ENCODE measurements around the gene SHISA7. TPM values are rescaled to one million over a fixed set of nuclear protein-coding genes. Genes with fewer than 3 reads are reported as not detected.
"Not testable (repeated sequence)": the region's sequence is repeated elsewhere in the genome, so short reads cannot be mapped to it uniquely, and the experiment has no call there.

Gene SHISA7
- total RNA-seq, 5 donors from 2014 or later (not counting 1 experiment from before 2014, with no cell fraction given): not detected

GRCh38 chr19:55424518-55424917, 18.6 kb downstream of the SHISA7 start:
- Histone ChIP-seq H3K36me3 (ENCODE audit: control insufficient read depth in 2 of 2, extremely low read depth in 1 of 2, insufficient read depth in 1 of 2, low read length in 1 of 2) (no peaks in the 10 kb centered on the region), H3K27ac (ENCODE audit: low read length) (no peak overlapping the region), H3K9me3 (no peaks in the 10 kb centered on the region), H3K4me1 (ENCODE audit: control insufficient read depth in 1 of 2, extremely low read depth in 1 of 2, insufficient read depth in 2 of 2, low read length in 2 of 2) (peaks cover 17 to 24% of the 10 kb centered on the region in 2 experiments), H3K27me3 (replicated peaks in 1 of 2; ENCODE audit: control insufficient read depth in 2 of 2, extremely low read depth in 1 of 2, insufficient read depth in 2 of 2, low read length in 1 of 2) (peaks cover 0 to 31% of the 10 kb centered on the region in 2 experiments), H3K4me3 (ENCODE audit: control insufficient read depth in 1 of 2, extremely low read depth in 1 of 2, low read length in 1 of 2) (no peak overlapping the region)
- peaks cover 17 to 25% (median 21%) of the 10 kb centered on the region in 3 donors for H3K4me1 Mint-ChIP-seq
- ChIA-PET POLR2A (no interaction called here), CTCF (no interaction called here)
- WGBS (ENCODE audit: insufficient coverage): 100% methylated on average over 2 of the region's 3 CpGs
- H3K36me3 Mint-ChIP-seq: no peaks in the 10 kb centered on the region
- no peak overlapping the region for H3K4me3 Mint-ChIP-seq
- no peaks in the 10 kb centered on the region for H3K9me3 Mint-ChIP-seq
- ATAC-seq (replicated peaks in 1 of 4): no peak
- peaks cover 6 to 9% of the 10 kb centered on the region in 2 donors for H3K27me3 Mint-ChIP-seq
- H3K27ac Mint-ChIP-seq: no peak overlapping the region
- DNase-seq: no peak

- no peak overlapping the region for H3K4me3 Mint-ChIP-seq
- 76% methylated on average over 4 of the region's 13 CpGs for WGBS (ENCODE audit: insufficient coverage)
- Histone ChIP-seq H3K36me3 (ENCODE audit: control insufficient read depth in 2 of 2, extremely low read depth in 1 of 2, insufficient read depth in 1 of 2, low read length in 1 of 2) (no peaks in the 10 kb centered on the region), H3K4me1 (ENCODE audit: control insufficient read depth in 1 of 2, extremely low read depth in 1 of 2, insufficient read depth in 2 of 2, low read length in 2 of 2) (peaks cover 17 to 26% of the 10 kb centered on the region in 2 experiments), H3K9me3 (no peaks in the 10 kb centered on the region), H3K27me3 (replicated peaks in 1 of 2; ENCODE audit: control insufficient read depth in 2 of 2, extremely low read depth in 1 of 2, insufficient read depth in 2 of 2, low read length in 1 of 2) (peaks cover 0 to 30% of the 10 kb centered on the region in 2 experiments), H3K4me3 (ENCODE audit: control insufficient read depth in 1 of 2, extremely low read depth in 1 of 2, low read length in 1 of 2) (no peak overlapping the region), H3K27ac (ENCODE audit: low read length) (no peak overlapping the region)
- CTCF ChIA-PET: interaction anchor here in 1 of 2 donors (0.7 kb wide), 1 partner anchor 18 kb away, joined by 4 read pairs; no protein-coding TSS in a partner anchor
- H3K36me3 Mint-ChIP-seq: no peaks in the 10 kb centered on the region
- H3K27me3 Mint-ChIP-seq: peaks cover 1 to 2% of the 10 kb centered on the region in 2 donors
- ATAC-seq (replicated peaks in 1 of 4): no peak
- no peak for DNase-seq
- H3K27ac Mint-ChIP-seq: peak overlapping the region in 1 of 2 donors; percentile 43
- no peaks in the 10 kb centered on the region for H3K9me3 Mint-ChIP-seq
- POLR2A ChIA-PET: no interaction called here
- H3K4me1 Mint-ChIP-seq: peaks cover 19 to 27% (median 22%) of the 10 kb centered on the region in 3 donors
Measured at GRCh38 chr19:55423225-55424005, 19.7 kb downstream of the SHISA7 start.

DNA sequence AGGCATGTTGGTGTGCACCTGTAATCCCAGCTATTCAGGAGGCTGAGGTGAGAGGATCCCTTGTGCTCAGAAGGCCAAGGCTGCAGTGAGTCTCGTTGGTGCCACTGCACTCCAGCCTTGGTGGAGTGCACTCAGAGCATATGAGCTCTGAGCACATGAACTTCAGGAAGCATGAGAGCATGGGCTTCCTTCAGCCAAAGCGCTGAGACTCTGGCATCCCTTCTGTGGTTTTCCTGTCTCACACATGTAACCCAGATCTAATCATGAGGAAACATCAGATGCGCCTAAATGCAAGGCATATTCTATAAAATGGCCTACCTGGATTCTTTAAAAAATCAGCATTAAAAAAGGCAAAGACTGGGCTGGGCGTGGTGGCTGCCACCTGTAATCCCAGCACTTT, 21.8 kb downstream of the SHISA7 start:
- H3K27me3 Mint-ChIP-seq; H3K9me3 Mint-ChIP-seq; H3K36me3 ChIP-seq (ENCODE audit: control insufficient read depth in 2 of 2, extremely low read depth in 1 of 2, insufficient read depth in 1 of 2, low read length in 1 of 2); H3K27ac ChIP-seq (ENCODE audit: low read length); H3K9me3 ChIP-seq; H3K36me3 Mint-ChIP-seq: not testable (repeated sequence)
- 0% methylated on average over 3 of the region's 4 CpGs for WGBS (ENCODE audit: insufficient coverage)
- peaks cover 24 to 32% (median 27%) of the 10 kb centered on the region in 3 donors for H3K4me1 Mint-ChIP-seq
- peak overlapping the region in 1 of 3 donors; percentile 77 for H3K4me3 Mint-ChIP-seq
- peak; percentile 86 to 97 (median 93) for ATAC-seq (replicated peaks in 1 of 4)
- H3K4me3 ChIP-seq (ENCODE audit: control insufficient read depth in 1 of 2, extremely low read depth in 1 of 2, low read length in 1 of 2): peak overlapping the region in 1 of 2 donors; percentile 28
- DNase-seq: peak in 27 of 35 experiments; percentile 9 to 66 (median 33)
- H3K27me3 ChIP-seq (replicated peaks in 1 of 2; ENCODE audit: control insufficient read depth in 2 of 2, extremely low read depth in 1 of 2, insufficient read depth in 2 of 2, low read length in 1 of 2): peaks cover 0 to 34% of the 10 kb centered on the region in 2 experiments
- H3K27ac Mint-ChIP-seq: peak overlapping the region; percentile 37 to 80
- POLR2A ChIA-PET: interaction anchor here in 1 of 2 donors (0.6 kb wide), 2 partner anchors 15 to 167 kb away, joined by 3 to 4 read pairs; no protein-coding TSS in a partner anchor
- peaks cover 17 to 31% of the 10 kb centered on the region in 2 experiments for H3K4me1 ChIP-seq (ENCODE audit: control insufficient read depth in 1 of 2, extremely low read depth in 1 of 2, insufficient read depth in 2 of 2, low read length in 2 of 2)
- CTCF ChIA-PET: interaction anchor here in 1 of 2 donors (0.6 kb wide), 1 partner anchor 84 kb away, joined by 3 read pairs; no protein-coding TSS in a partner anchor

DNA sequence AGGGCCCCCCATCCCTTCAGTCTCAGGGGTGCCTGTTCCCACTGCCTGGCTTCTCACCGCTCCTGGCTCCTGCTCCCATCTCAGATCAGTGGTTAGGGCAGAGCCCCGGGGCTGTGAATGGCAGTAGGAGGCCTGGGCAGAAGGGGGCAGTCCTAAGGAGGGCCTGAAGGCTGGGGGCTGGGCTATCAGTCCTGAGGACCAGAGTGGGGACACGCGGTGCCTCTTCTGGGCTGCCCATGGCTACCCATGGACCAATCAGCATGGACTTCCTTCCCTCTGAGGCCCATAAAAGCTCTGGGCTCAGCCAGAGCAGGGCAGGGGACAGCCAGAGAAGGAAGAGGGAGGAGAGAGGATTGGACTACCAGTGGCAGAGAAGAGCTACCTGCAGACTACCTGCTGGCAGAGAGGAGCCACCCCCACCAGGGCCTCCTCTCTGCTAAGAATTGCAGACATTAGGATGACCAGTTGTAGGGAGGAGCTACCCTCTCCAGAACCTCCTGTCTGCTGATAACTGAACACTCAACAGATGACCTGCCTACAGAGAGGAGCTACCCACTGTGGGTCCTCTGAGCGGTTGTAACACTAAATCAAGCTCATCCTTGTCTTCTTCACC, 23.4 kb downstream of the SHISA7 start:
- ChIA-PET POLR2A (interaction anchor here in 1 of 2 donors (0.6 kb wide), 1 partner anchor 60 kb away, joined by 4 read pairs; no protein-coding TSS in a partner anchor), CTCF (interaction anchor here in 1 of 2 donors (0.7 to 1.2 kb wide), 3 partner anchors 11 to 278 kb away, joined by 3 to 5 read pairs (median 5); no protein-coding TSS in a partner anchor)
- ATAC-seq (replicated peaks in 1 of 4): no peak

DNA sequence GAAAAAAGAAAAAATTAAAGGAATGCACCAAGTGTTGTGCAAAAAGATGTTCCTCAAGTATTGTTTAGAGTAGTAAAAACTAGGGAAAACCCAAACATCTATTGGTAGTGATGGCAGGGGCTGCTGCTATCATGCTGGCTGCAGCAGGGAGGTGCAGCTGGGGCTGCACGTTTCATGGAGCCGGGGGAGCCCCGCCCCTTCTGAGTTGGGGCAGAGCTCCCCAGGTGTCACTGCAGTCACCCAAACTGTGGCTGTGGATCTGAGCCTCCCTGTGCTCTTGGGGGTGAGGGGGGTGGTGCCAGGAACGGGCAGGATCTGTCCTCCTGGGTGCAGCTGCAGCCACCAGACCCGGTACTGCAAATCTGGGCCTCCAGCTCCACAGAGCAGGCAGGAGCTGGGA, 24.0 kb downstream of the SHISA7 start:
- Mint-ChIP-seq H3K36me3 (no peaks in the 10 kb centered on the region), H3K4me3 (no peak overlapping the region), H3K9me3 (no peaks in the 10 kb centered on the region), H3K4me1 (peaks cover 24 to 32% (median 27%) of the 10 kb centered on the region in 3 donors), H3K27me3 (no peaks in the 10 kb centered on the region), H3K27ac (no peak overlapping the region)
- no peak overlapping the region for H3K27ac ChIP-seq (ENCODE audit: low read length)
- no peak for DNase-seq
- no peak overlapping the region for H3K4me3 ChIP-seq (ENCODE audit: control insufficient read depth in 1 of 2, extremely low read depth in 1 of 2, low read length in 1 of 2)
- 59% methylated on average over 3 of the region's 5 CpGs for WGBS (ENCODE audit: insufficient coverage)
- no peaks in the 10 kb centered on the region for H3K9me3 ChIP-seq
- POLR2A ChIA-PET: interaction anchor here in 1 of 2 donors (0.6 kb wide), 2 partner anchors 20 to 60 kb away, joined by 4 to 6 read pairs; no protein-coding TSS in a partner anchor
- no peak for ATAC-seq (replicated peaks in 1 of 4)
- H3K27me3 ChIP-seq (replicated peaks in 1 of 2; ENCODE audit: control insufficient read depth in 2 of 2, extremely low read depth in 1 of 2, insufficient read depth in 2 of 2, low read length in 1 of 2): peaks cover 0 to 26% of the 10 kb centered on the region in 2 experiments
- no peaks in the 10 kb centered on the region for H3K36me3 ChIP-seq (ENCODE audit: control insufficient read depth in 2 of 2, extremely low read depth in 1 of 2, insufficient read depth in 1 of 2, low read length in 1 of 2)
- H3K4me1 ChIP-seq (ENCODE audit: control insufficient read depth in 1 of 2, extremely low read depth in 1 of 2, insufficient read depth in 2 of 2, low read length in 2 of 2): peaks cover 17 to 31% of the 10 kb centered on the region in 2 experiments
- CTCF ChIA-PET: interaction anchor here (0.7 to 1.2 kb wide), 3 partner anchors 85 to 278 kb away, joined by 3 to 6 read pairs (median 5); no protein-coding TSS in a partner anchor

More for the DNA sequence above, 23.4 kb downstream of the SHISA7 start:
- Histone ChIP-seq H3K9me3 (no peaks in the 10 kb centered on the region), H3K4me3 (ENCODE audit: control insufficient read depth in 1 of 2, extremely low read depth in 1 of 2, low read length in 1 of 2) (no peak overlapping the region), H3K36me3 (ENCODE audit: control insufficient read depth in 2 of 2, extremely low read depth in 1 of 2, insufficient read depth in 1 of 2, low read length in 1 of 2) (no peaks in the 10 kb centered on the region), H3K27ac (ENCODE audit: low read length) (no peak overlapping the region), H3K27me3 (replicated peaks in 1 of 2; ENCODE audit: control insufficient read depth in 2 of 2, extremely low read depth in 1 of 2, insufficient read depth in 2 of 2, low read length in 1 of 2) (peaks cover 0 to 31% of the 10 kb centered on the region in 2 experiments), H3K4me1 (ENCODE audit: control insufficient read depth in 1 of 2, extremely low read depth in 1 of 2, insufficient read depth in 2 of 2, low read length in 2 of 2) (peaks cover 17 to 31% of the 10 kb centered on the region in 2 experiments)
- Mint-ChIP-seq H3K27ac (no peak overlapping the region), H3K4me3 (no peak overlapping the region), H3K4me1 (peaks cover 24 to 32% (median 27%) of the 10 kb centered on the region in 3 donors), H3K36me3 (no peaks in the 10 kb centered on the region), H3K27me3 (no peaks in the 10 kb centered on the region), H3K9me3 (no peaks in the 10 kb centered on the region)
- WGBS (ENCODE audit: insufficient coverage): 86% methylated on average over 5 of the region's 5 CpGs
- DNase-seq: no peak

DNA sequence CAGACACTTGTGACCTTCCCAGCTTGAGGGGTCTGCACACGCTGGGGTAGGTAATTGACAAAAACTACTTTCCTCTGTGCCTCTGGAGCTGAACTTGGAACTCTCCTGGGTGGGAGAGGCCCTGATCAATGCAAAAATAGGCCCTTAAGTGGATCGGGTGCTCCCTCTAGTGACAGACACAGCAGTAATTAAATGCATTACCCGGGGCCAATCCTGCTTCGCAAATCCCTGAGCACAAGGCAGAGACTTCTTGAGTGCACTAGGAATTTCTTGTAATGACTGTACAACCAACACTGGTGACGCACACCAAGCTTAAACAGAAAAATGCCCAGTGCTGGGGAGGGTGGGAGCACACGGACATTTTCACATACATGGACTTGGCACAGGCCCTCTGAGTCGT, 24.9 kb downstream of the SHISA7 start:
- no peaks in the 10 kb centered on the region for H3K27me3 Mint-ChIP-seq
- H3K36me3 Mint-ChIP-seq: no peaks in the 10 kb centered on the region
- no peaks in the 10 kb centered on the region for H3K9me3 Mint-ChIP-seq
- H3K27ac ChIP-seq (ENCODE audit: low read length): no peak overlapping the region
- no peak overlapping the region for H3K4me3 Mint-ChIP-seq
- H3K36me3 ChIP-seq (ENCODE audit: control insufficient read depth in 2 of 2, extremely low read depth in 1 of 2, insufficient read depth in 1 of 2, low read length in 1 of 2): no peaks in the 10 kb centered on the region
- ATAC-seq (replicated peaks in 1 of 4): peak; percentile 50 to 67 (median 64)
- H3K4me3 ChIP-seq (ENCODE audit: control insufficient read depth in 1 of 2, extremely low read depth in 1 of 2, low read length in 1 of 2): no peak overlapping the region
- DNase-seq: peak in 29 of 35 experiments; percentile 8 to 78 (median 41)
- no peak overlapping the region for H3K27ac Mint-ChIP-seq
- POLR2A ChIA-PET: interaction anchor here in 1 of 2 donors (0.6 kb wide), 1 partner anchor 21 kb away, joined by 6 read pairs; no protein-coding TSS in a partner anchor
- CTCF ChIA-PET: interaction anchor here in 1 of 2 donors (0.7 to 0.9 kb wide), 2 partner anchors 97 to 115 kb away, joined by 6 to 7 read pairs; no protein-coding TSS in a partner anchor
- H3K4me1 Mint-ChIP-seq: peaks cover 24 to 30% (median 27%) of the 10 kb centered on the region in 3 donors
- 13% methylated on average over 4 of the region's 7 CpGs for WGBS (ENCODE audit: insufficient coverage)
- H3K27me3 ChIP-seq (replicated peaks in 1 of 2; ENCODE audit: control insufficient read depth in 2 of 2, extremely low read depth in 1 of 2, insufficient read depth in 2 of 2, low read length in 1 of 2): peaks cover 0 to 25% of the 10 kb centered on the region in 2 experiments
- H3K4me1 ChIP-seq (ENCODE audit: control insufficient read depth in 1 of 2, extremely low read depth in 1 of 2, insufficient read depth in 2 of 2, low read length in 2 of 2): peaks cover 17 to 31% of the 10 kb centered on the region in 2 experiments
- no peaks in the 10 kb centered on the region for H3K9me3 ChIP-seq
